GM19099 (cell line): ENCODE measurements around the gene FLRT3.

ENCODE experiments used
- POLR2A ChIP-seq: IDR thresholded peaks from 3 replicates; pipeline ENCODE4 v1.6.1; 2011; ENCODE audit warnings: low read depth; ENCODE audit not compliant: insufficient read length; ENCODE audit errors: extremely low read depth

The FLRT3 gene

DNA sequence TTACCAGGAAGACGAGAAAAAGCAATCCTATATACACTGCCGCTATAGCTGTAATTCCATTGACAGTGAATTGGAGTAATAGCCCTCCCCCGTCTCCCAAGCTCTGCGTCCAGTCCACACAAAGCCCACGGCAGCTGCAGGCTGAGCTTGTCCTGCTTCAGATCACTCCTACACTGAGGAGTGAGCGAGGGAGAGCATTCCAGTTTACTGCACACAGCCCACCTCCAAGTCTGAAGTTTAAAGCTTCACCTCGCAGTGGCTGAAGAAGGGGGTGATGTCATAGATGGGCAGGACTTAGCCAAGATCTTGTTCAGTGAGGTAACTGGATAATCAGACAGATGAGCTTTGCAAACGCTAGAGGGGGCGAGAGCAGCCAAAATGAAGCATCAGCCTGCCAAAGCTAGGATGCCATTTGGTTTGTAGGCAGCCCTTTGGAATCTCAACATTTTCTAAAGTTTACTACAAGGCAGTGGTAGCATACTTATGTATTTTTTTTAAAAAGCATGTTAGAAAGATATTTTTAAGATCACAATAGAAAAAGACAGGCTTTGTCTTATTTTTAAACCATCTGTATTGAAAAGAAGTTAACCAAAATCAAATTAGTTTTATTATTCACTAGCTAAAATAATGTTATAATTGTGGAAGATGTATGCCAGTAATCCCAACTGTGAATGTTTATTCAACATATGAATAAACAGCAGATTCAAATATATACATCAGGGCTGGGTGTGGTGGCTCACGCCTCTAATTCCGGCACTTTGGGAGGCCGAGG is at the start of gene FLRT3:
Gene FLRT3, minus strand, starts transcription at position 213 of the 772 bp plus-strand sequence. CDS start 10,106 bp downstream, outside the sequence.
- no peak for TF ChIP-seq POLR2A

DNA sequence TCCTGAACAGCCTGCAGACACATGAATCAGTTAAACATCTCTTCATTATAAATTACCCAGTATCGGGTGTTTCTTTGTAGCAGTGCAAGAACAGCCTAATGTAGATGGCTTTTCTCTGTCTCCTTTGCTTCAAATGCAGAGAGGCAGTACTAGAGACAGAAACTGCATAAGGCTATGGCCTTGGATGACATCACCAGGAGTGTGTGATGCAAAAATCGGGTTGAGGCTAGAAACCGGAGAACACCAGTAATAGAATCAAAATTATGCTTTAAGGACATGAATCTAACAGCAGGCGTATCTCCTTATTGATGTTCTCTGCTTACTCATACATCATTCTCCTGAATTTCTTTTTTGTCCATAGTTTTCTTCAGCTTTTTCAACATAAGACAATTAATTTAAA is 49.3 kb upstream of the FLRT3 start:
- TF ChIP-seq POLR2A, result no peak

GRCh38 chr20:14385176-14385740 is 47.8 kb upstream of the FLRT3 start:
- TF ChIP-seq POLR2A, result no peak

GRCh38 chr20:14384416-14385175 is 47.2 kb upstream of the FLRT3 start:
- no peak for TF ChIP-seq POLR2A

DNA sequence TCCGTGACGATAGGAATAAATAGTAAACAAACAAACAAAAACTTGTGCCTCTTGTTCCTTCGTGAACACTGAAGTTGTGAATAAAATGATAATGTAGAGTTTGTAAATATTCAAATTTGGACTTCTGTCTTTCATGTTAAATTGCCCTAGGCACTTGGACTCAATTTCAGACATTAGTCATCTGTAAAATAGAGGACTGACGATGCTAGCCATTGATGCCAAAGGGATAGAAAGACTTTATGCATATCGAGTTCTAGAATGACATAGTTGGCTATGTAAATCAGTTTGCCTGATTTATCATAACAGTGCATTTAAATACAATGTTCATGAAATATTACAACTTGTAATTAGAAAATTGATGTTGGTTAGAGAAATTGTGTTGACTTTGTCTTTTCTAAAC is 45.9 kb upstream of the FLRT3 start:
- no peak for TF ChIP-seq POLR2A

- TF ChIP-seq POLR2A, result no peak
Measured at GRCh38 chr20:14378326-14378725, 40.9 kb upstream of the FLRT3 start.

GRCh38 chr20:14375416-14375985 is 38.1 kb upstream of the FLRT3 start:
- TF ChIP-seq POLR2A, result no peak

DNA sequence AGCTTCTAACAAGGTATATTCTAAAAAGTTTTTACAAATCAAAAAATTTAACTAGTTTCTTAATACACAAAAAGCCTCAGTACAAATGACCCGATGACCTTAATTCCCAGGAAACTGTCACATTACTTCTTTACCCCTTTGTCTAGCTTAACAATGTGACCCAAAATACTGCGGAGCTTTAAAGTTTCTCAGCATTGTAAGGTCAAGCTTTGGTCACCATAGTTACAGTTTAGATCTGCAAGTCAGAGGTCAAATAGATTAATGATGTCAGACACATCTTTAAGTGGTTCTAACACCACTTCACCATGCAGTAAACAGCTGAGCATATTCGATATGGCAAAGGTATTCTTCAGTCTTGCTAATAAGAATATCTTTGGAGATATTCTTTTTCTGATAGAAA is 36.8 kb upstream of the FLRT3 start:
- TF ChIP-seq POLR2A, result no peak

GRCh38 chr20:14361509-14362345 is 24.3 kb upstream of the FLRT3 start:
- TF ChIP-seq POLR2A, result no peak

DNA sequence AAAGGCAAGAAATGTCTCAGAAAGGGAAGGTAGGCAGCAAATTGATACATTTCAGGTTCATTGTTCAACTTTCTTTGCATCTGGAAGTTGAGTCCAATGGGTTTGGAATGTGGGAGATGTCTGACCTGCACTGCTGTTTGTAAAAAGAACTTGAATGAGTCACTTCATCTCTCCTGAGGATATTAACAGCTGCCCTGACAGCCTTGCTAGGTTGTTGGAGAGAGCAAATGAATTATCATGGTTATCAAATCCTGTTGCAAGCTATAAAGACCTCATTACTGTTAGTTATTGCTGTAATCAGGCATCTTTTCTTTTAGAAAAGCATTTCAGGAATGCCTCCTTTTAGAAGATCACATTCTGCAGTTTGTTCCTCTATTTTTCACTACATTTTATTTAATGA is 23.0 kb upstream of the FLRT3 start:
- no peak for TF ChIP-seq POLR2A

- TF ChIP-seq POLR2A, result no peak
Measured at GRCh38 chr20:14355791-14356190, 18.4 kb upstream of the FLRT3 start.

GRCh38 chr20:14344746-14345145 is 7.3 kb upstream of the FLRT3 start:
- no peak for TF ChIP-seq POLR2A

DNA sequence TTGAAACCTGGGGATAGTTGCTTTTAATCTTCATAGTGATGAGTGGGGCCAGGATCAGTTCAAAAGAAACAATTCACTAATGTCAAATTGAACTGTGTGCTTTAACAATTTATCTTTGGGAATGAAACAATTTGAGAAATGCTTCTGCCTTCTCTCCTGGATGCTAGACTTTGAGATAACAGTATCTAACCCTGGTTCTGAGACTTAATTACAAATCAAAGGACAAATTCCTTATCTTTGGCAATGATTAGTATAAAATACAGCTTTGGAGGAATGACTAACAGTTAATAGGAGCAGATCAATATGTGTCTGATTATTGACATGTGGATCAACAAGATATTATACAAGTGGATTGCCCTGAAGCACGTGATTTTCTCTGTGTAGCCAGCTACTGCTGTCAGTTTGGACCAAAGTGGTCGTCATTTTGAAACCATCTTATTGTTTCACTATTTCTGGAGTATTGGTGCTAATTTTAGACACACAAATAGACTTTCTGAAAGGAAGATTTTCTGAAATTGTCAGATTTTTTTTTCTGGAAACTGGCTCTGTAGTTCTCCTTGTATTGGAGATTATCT is 6.2 kb upstream of the FLRT3 start:
- TF ChIP-seq POLR2A, result no peak

- no peak for TF ChIP-seq POLR2A
Measured at GRCh38 chr20:14342918-14343317, 5.5 kb upstream of the FLRT3 start.
